Neuronal stem cell (in vitro differentiated cells): ENCODE results near the gene C5orf58.

Source experiments
- DNase-seq: peaks from one replicate; pipeline ENCODE4 v3.0.0-alpha.2; 2013; ENCODE audit warnings: low spot score
- H2AFZ ChIP-seq: one replicate; pipeline ENCODE4 v1.6.1; 2013; ENCODE audit warnings: mild to moderate bottlenecking, low read length, inconsistent platforms
- H2AK5ac ChIP-seq: 2 replicates; pipeline ENCODE4 v1.6.1; 2013; ENCODE audit warnings: low read depth, mild to moderate bottlenecking, inconsistent platforms, low read length, moderate library complexity, mixed read lengths
- H2BK120ac ChIP-seq: 2 replicates; pipeline ENCODE4 v1.6.1; 2013; ENCODE audit warnings: low read depth, mild to moderate bottlenecking, inconsistent platforms, low read length, moderate library complexity, mixed read lengths
- H2BK12ac ChIP-seq: one replicate; pipeline ENCODE4 v1.6.1; 2013; ENCODE audit warnings: low read length, inconsistent platforms
- H2BK15ac ChIP-seq: 2 replicates; pipeline ENCODE4 v1.6.1; 2013; ENCODE audit warnings: mild to moderate bottlenecking, low read length, inconsistent platforms, mixed read lengths
- H2BK5ac ChIP-seq: one replicate; pipeline ENCODE4 v1.6.1; 2013; ENCODE audit warnings: inconsistent platforms, mild to moderate bottlenecking, low read length, moderate library complexity
- H3K14ac ChIP-seq: one replicate; pipeline ENCODE4 v1.6.1; 2013; ENCODE audit warnings: low read length, inconsistent platforms
- H3K18ac ChIP-seq: 2 replicates; pipeline ENCODE4 v1.6.1; 2013; ENCODE audit warnings: low read length, inconsistent platforms
- H3K23ac ChIP-seq: 2 replicates; pipeline ENCODE4 v1.6.1; 2013; ENCODE audit warnings: low read depth, mild to moderate bottlenecking, mixed read lengths, low read length, inconsistent platforms; ENCODE audit not compliant: poor library complexity
- H3K27ac ChIP-seq: replicated peaks from 3 replicates; pipeline ENCODE4 v1.5.1; 2013; ENCODE audit warnings: low read length, inconsistent platforms
- H3K27me3 ChIP-seq, 3 experiments: 2 replicates each; pipeline ENCODE4 v1.6.1; 2013; ENCODE audit warnings: low read length in 3 of 3, mild to moderate bottlenecking in 2 of 3, inconsistent platforms in 1 of 3, low read depth in 1 of 3, mixed read lengths in 1 of 3, moderate library complexity in 1 of 3; ENCODE audit not compliant: control insufficient read depth in 3 of 3, insufficient read depth in 3 of 3
- H3K36me3 ChIP-seq, 2 donors: replicated peaks in 1 of 2; 2 replicates each; pipeline ENCODE4 v1.6.1; 2013; ENCODE audit warnings: low read length in 2 of 2; ENCODE audit not compliant: control insufficient read depth in 2 of 2, insufficient read depth in 2 of 2
- H3K4ac ChIP-seq: 2 replicates; pipeline ENCODE4 v1.6.1; 2013; ENCODE audit warnings: inconsistent platforms, mild to moderate bottlenecking, low read length, moderate library complexity
- H3K4me1 ChIP-seq, 2 donors: 1 replicate in 1 of 2; 2 replicates in 1 of 2; pipeline ENCODE4 v1.6.1; 2013; ENCODE audit warnings: low read length in 2 of 2, low read depth in 1 of 2; ENCODE audit not compliant: control insufficient read depth in 2 of 2, insufficient read depth in 1 of 2
- H3K4me2 ChIP-seq: one replicate; pipeline ENCODE4 v1.6.1; 2013; ENCODE audit warnings: mild to moderate bottlenecking, low read length, inconsistent platforms; ENCODE audit not compliant: insufficient read depth, poor library complexity, severe bottlenecking
- H3K4me3 ChIP-seq, 2 donors: 2 replicates each; pipeline ENCODE4 v1.5.1; 2013; ENCODE audit warnings: low read length in 2 of 2, mild to moderate bottlenecking in 2 of 2, inconsistent platforms in 1 of 2, moderate library complexity in 1 of 2
- H3K79me1 ChIP-seq: one replicate; pipeline ENCODE4 v1.6.1; 2013; ENCODE audit warnings: low read depth, mild to moderate bottlenecking, inconsistent platforms, low read length, moderate library complexity
- H3K9ac ChIP-seq: one replicate; pipeline ENCODE4 v1.6.1; 2013; ENCODE audit warnings: mild to moderate bottlenecking, low read depth, low read length, inconsistent platforms; ENCODE audit not compliant: poor library complexity
- H3K9me3 ChIP-seq, 2 donors: replicated peaks in 1 of 2; 2 replicates each; pipeline versions ENCODE3 to v1.6.1; 2013; ENCODE audit warnings: low read length in 2 of 2, mild to moderate bottlenecking in 2 of 2, inconsistent platforms in 1 of 2, low read depth in 1 of 2, mixed read lengths in 1 of 2, moderate library complexity in 1 of 2; ENCODE audit not compliant: control insufficient read depth in 2 of 2, insufficient read depth in 1 of 2
- H4K8ac ChIP-seq: one replicate; pipeline ENCODE4 v1.6.1; 2013; ENCODE audit warnings: low read depth, mild to moderate bottlenecking, inconsistent platforms, low read length, moderate library complexity
- H4K91ac ChIP-seq: one replicate; pipeline ENCODE4 v1.6.1; 2013; ENCODE audit warnings: low read length, low read depth, mild to moderate bottlenecking, inconsistent platforms; ENCODE audit not compliant: poor library complexity
- WGBS, 2 donors: extraction: QIAGEN DNeasy Blood & Tissue Kit; methylation state at CpG; one replicate each; pipeline ENCODE4 v1.1.7; 2013; ENCODE audit warnings: missing lambda C conversion rate in 2 of 2, mixed read lengths in 1 of 2; ENCODE audit not compliant: insufficient read length in 2 of 2, insufficient replicate concordance in 1 of 2; ENCODE audit errors: extremely low coverage in 2 of 2; 5-methylcytosine and 5-hydroxymethylcytosine counted together

C5orf58 gene

DNA sequence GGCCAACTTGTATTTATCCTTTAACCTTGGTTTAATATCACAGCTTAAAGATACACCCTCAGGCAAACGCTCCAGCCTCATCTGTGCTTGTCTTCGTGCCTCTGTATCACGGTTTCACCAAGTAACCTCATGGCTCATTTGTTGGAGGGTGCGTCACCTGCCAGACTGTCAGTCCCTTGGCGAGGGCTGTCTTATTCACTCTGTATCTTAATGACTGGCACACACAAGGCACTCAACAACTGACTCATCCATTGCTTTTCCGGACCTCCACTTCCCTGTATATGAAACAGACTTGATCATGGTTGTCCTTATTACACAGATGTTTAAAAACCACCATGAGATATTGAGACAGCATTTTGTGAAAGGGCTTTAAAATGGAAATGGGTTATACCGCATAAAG lies 36.8 kb downstream of the C5orf58 start:
- H2AFZ ChIP-seq, result no peak overlapping the region

DNA sequence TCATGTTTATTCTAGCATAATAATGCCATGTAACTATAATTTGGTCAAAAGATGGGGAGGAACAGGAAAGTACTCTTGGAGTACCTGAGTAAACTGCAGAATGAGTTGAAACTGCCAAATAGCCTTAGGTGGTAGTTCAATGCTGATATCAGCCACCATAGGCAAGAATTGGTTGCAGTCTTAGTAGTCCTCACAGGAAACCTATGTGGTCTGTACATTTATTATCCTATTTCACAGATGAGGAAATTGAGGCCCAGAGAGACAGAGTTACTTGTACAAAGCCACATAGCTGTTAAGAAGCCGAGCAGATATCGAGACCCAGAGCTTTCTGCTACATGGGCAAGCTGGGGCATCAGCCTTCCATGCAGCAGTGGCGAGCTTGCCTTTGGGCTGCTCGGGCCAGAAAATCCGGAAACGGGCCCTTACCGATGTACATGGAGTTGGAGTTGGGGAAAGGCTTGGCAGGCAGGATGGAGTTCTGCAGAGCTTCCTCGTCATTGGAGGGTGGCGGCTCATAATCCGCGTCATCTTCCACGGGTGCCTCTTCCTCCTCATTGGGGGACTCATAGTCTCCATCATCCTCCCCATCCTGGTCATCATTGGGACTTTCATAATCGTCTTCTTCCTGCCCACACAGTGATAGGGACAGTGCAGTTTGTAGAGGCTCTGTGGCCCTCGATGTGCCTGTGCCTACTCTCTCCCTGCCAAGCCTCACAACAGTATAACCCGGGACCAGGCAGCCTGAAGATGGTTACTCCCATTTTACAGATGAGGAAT lies 37.7 kb downstream of the C5orf58 start:
- H3K79me1 ChIP-seq, result no peaks in the 10 kb centered on the region
- no peaks in the 10 kb centered on the region for H3K9me3 ChIP-seq
- peaks cover 0 to 15% of the 10 kb centered on the region in 2 donors for H3K4me1 ChIP-seq
- H3K4me3 ChIP-seq, result no peak overlapping the region
- no peak for DNase-seq
- no peak overlapping the region for H2BK5ac ChIP-seq
- no peak overlapping the region for H3K23ac ChIP-seq
- H4K91ac ChIP-seq, result peak overlapping the region; percentile 38
- H3K4ac ChIP-seq, result no peak overlapping the region
- no peaks in the 10 kb centered on the region for H3K36me3 ChIP-seq
- no peak overlapping the region for H3K27ac ChIP-seq
- peak overlapping the region; percentile 39 for H3K18ac ChIP-seq
- no peak overlapping the region for H2AK5ac ChIP-seq
- no peak overlapping the region for H2BK15ac ChIP-seq
- no peak overlapping the region for H2AFZ ChIP-seq
- no peak overlapping the region for H2BK12ac ChIP-seq
- H4K8ac ChIP-seq, result no peak overlapping the region
- no CpG with 5 or more reads among the region's 15 CpGs for WGBS, 2 donors
- H3K14ac ChIP-seq, result no peak overlapping the region
- no peak overlapping the region for H2BK120ac ChIP-seq
- peaks cover 0 to 4% (median 0%) of the 10 kb centered on the region in 3 experiments for H3K27me3 ChIP-seq
- no peak overlapping the region for H3K9ac ChIP-seq
- H3K4me2 ChIP-seq, result no peak overlapping the region

More for the DNA sequence above, 36.8 kb downstream of the C5orf58 start:
- H3K9me3 ChIP-seq, result no peaks in the 10 kb centered on the region
- no peak overlapping the region for H3K4me2 ChIP-seq
- no peaks in the 10 kb centered on the region for H3K36me3 ChIP-seq
- H3K27ac ChIP-seq, result no peak overlapping the region
- no peak for DNase-seq
- no peak overlapping the region for H3K18ac ChIP-seq
- H2AK5ac ChIP-seq, result peak overlapping the region; percentile 5
- no peak overlapping the region for H3K14ac ChIP-seq
- H2BK12ac ChIP-seq, result no peak overlapping the region
- peaks cover 0 to 4% (median 0%) of the 10 kb centered on the region in 3 experiments for H3K27me3 ChIP-seq
- peak overlapping the region; percentile 48 for H4K91ac ChIP-seq
- H3K4me3 ChIP-seq, result no peak overlapping the region
- H3K4me1 ChIP-seq, result peaks cover 0 to 15% of the 10 kb centered on the region in 2 donors
- no peak overlapping the region for H2BK120ac ChIP-seq
- no CpG with 5 or more reads among the region's 7 CpGs for WGBS, 2 donors
- H3K79me1 ChIP-seq, result no peaks in the 10 kb centered on the region
- no peak overlapping the region for H2BK15ac ChIP-seq
- no peak overlapping the region for H2BK5ac ChIP-seq
- H3K9ac ChIP-seq, result no peak overlapping the region
- H3K23ac ChIP-seq, result no peak overlapping the region
- H4K8ac ChIP-seq, result no peak overlapping the region
- H3K4ac ChIP-seq, result no peak overlapping the region

DNA sequence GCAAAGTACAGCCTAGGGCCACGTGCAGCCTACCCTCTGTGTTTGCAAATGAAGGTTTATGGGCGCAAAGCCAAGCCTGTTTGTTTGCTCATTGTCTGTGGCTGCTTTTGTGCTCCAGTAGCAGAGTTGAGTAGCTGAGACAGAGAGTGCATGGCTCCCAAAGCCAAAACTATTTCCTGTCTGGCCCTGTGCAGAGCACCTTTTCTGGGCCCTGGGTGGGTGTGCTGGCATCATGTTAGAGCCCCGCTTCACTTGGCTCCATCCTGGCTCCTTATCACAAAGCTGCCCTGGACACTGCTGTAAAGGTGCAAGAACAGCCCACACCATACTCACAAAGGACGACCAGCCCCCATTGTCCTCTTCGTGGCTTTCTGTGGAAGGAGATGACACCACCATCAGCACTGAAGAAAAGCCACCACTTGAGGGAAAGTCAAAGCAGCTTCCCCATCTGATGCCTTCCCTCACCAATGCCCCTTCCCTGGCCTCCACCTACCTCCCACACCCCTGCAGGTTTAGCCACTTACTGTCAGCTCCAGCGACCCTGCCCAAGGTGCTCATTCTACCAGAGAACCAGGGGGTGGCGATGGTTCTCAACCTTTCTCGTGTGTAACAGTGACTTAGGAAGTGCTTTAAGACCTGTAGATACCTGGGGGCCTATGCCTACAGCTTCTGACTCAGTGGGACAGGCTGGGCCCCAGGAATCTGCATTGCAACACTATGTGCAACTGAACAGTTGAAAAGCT lies 41.4 kb downstream of the C5orf58 start:
- H2AFZ ChIP-seq, result no peak overlapping the region
- H2AK5ac ChIP-seq, result no peak overlapping the region
- H3K4me2 ChIP-seq, result no peak overlapping the region
- no peaks in the 10 kb centered on the region for H3K27me3 ChIP-seq
- no peak overlapping the region for H3K14ac ChIP-seq
- no peak overlapping the region for H3K23ac ChIP-seq
- H2BK5ac ChIP-seq, result no peak overlapping the region
- H3K4me3 ChIP-seq, result no peak overlapping the region
- no peak overlapping the region for H2BK12ac ChIP-seq
- no peak overlapping the region for H3K9ac ChIP-seq
- no peak overlapping the region for H2BK15ac ChIP-seq
- H3K36me3 ChIP-seq, result no peaks in the 10 kb centered on the region
- no peak overlapping the region for H4K8ac ChIP-seq
- H3K9me3 ChIP-seq, result no peaks in the 10 kb centered on the region
- DNase-seq, result no peak
- H3K79me1 ChIP-seq, result no peaks in the 10 kb centered on the region
- H3K4ac ChIP-seq, result no peak overlapping the region
- H3K4me1 ChIP-seq, result peaks cover 0 to 12% of the 10 kb centered on the region in 2 donors
- no peak overlapping the region for H2BK120ac ChIP-seq
- peak overlapping the region; percentile 40 for H3K18ac ChIP-seq
- H4K91ac ChIP-seq, result no peak overlapping the region
- no CpG with 5 or more reads among the region's 8 CpGs for WGBS, 2 donors
- no peak overlapping the region for H3K27ac ChIP-seq

DNA sequence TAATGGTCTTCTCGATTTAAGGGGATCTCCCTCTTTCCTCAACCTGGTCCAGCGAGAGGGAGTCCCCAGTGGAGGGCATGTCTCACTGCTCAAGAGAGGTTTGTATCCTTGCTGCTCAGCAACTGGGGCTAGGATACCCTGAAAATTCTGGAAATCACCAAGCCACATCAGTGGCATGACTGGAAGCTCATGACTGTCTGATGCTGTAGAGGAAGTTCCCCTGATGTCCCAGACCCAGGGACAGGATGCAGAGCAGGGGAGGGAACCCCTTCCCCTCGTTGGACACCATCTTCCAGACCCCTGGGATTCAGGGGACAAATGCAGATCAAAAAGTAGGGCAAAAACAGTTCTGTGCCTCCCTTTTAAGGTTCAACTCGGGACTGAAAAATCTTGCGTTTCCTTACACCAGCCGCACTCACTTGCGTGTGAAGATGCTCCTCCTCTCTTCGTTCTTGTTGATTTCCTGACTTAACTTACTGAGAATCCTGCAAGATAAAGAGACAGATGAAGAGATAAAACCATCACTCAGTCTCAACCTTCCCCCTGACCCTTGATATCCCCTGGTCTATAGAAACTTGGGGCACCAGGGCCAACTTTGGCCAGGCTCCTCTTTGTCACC lies 42.7 kb downstream of the C5orf58 start:
- H3K4me2 ChIP-seq, result no peak overlapping the region
- H2BK5ac ChIP-seq, result no peak overlapping the region
- H3K27ac ChIP-seq, result no peak overlapping the region
- H3K18ac ChIP-seq, result peak overlapping the region; percentile 42
- no peak overlapping the region for H2BK120ac ChIP-seq
- no peak overlapping the region for H2AFZ ChIP-seq
- no CpG with 5 or more reads among the region's 8 CpGs for WGBS, 2 donors
- no peak overlapping the region for H2BK12ac ChIP-seq
- H3K9me3 ChIP-seq, result no peaks in the 10 kb centered on the region
- H3K27me3 ChIP-seq, result no peaks in the 10 kb centered on the region
- DNase-seq, result no peak
- no peaks in the 10 kb centered on the region for H3K36me3 ChIP-seq
- H3K14ac ChIP-seq, result no peak overlapping the region
- no peak overlapping the region for H4K91ac ChIP-seq
- no peak overlapping the region for H2AK5ac ChIP-seq
- H3K23ac ChIP-seq, result no peak overlapping the region
- no peak overlapping the region for H2BK15ac ChIP-seq
- H3K4ac ChIP-seq, result no peak overlapping the region
- peaks cover 0 to 22% of the 10 kb centered on the region in 2 donors for H3K4me1 ChIP-seq
- H4K8ac ChIP-seq, result no peak overlapping the region
- no peak overlapping the region for H3K9ac ChIP-seq
- H3K79me1 ChIP-seq, result no peaks in the 10 kb centered on the region
- H3K4me3 ChIP-seq, result no peak overlapping the region
